K562 (cell line): ENCODE measurements around the gene PTPN12.
"Not testable (repeated sequence)": the region's sequence is repeated elsewhere in the genome, so short reads cannot be mapped to it uniquely, and the experiment has no call there.

Experiments
- CBX2 ChIP-seq: fragments of 200-600 bp; sonication (generic); IDR thresholded peaks from one replicate; pipeline ENCODE4 v1.6.1; 2012; ENCODE audit warnings: mild to moderate bottlenecking, low read length, inconsistent platforms; ENCODE audit not compliant: insufficient read depth, poor library complexity, severe bottlenecking
- COPS2 ChIP-seq: fragments of 450-650 bp; conservative IDR thresholded peaks from 2 replicates; pipeline ENCODE4 v1.6.1; 2016; ENCODE audit warnings: mild to moderate bottlenecking, moderate library complexity
- KLF10 ChIP-seq: fragments of 250-450 bp; sonication (Bioruptor Pico); IDR thresholded peaks from 2 replicates; pipeline ENCODE4 v1.6.1; 2021; ENCODE audit warnings: matching md5 sums
- NCOA6 ChIP-seq: fragments of 450-650 bp; IDR thresholded peaks from 2 replicates; pipeline ENCODE4 v1.6.1; 2017; ENCODE audit warnings: mild to moderate bottlenecking
- NEUROD1 ChIP-seq: fragments of 150-350 bp; IDR thresholded peaks from 2 replicates; pipeline ENCODE4 v1.6.1; 2014; ENCODE audit warnings: borderline replicate concordance, low read length, low read depth; ENCODE audit not compliant: partially characterized antibody
- RFX5 ChIP-seq: IDR thresholded peaks from 2 replicates; pipeline ENCODE4 v1.6.1; 2011; ENCODE audit warnings: low read depth, mild to moderate bottlenecking, improper control_type of control experiment, low read length
- SIX5 ChIP-seq, 2 experiments: IDR thresholded peaks; 2 replicates each; pipeline ENCODE4 v1.6.1; 2011; ENCODE audit warnings: low read length in 2 of 2, borderline replicate concordance in 1 of 2, low read depth in 1 of 2, mild to moderate bottlenecking in 1 of 2, moderate library complexity in 1 of 2; ENCODE audit not compliant: insufficient read depth in 1 of 2
- SREBF2 ChIP-seq: sonication (generic); formaldehyde crosslinking; IDR thresholded peaks from 2 replicates; pipeline ENCODE4 v1.4.0; 2020; ENCODE audit warnings: mild to moderate bottlenecking, missing genetic modification reagents
- ZNF668 ChIP-seq: fragments of 250-450 bp; sonication (Bioruptor Pico); IDR thresholded peaks from 2 replicates; pipeline ENCODE4 v1.8.0; 2022; ENCODE audit warnings: mild to moderate bottlenecking, inconsistent platforms
- TF ChIP-seq, protein P1 (sequence below), 3 experiments: IDR thresholded peaks in 2 of 3; conservative IDR thresholded peaks in 1 of 3; 2 replicates each; pipeline ENCODE4 v1.5.1; 2011 to 2012; ENCODE audit warnings: low read length in 3 of 3, mild to moderate bottlenecking in 3 of 3, control low read depth in 2 of 3, improper control_type of control experiment in 1 of 3, inconsistent platforms in 1 of 3, low read depth in 1 of 3, mixed read lengths in 1 of 3, moderate library complexity in 1 of 3; ENCODE audit not compliant: insufficient read depth in 2 of 3
- TF ChIP-seq, protein P2 (sequence below): fragments of 250-450 bp; sonication (Bioruptor Pico); IDR thresholded peaks from 2 replicates; pipeline ENCODE4 v1.4.0; 2020; ENCODE audit warnings: borderline replicate concordance

DNA sequence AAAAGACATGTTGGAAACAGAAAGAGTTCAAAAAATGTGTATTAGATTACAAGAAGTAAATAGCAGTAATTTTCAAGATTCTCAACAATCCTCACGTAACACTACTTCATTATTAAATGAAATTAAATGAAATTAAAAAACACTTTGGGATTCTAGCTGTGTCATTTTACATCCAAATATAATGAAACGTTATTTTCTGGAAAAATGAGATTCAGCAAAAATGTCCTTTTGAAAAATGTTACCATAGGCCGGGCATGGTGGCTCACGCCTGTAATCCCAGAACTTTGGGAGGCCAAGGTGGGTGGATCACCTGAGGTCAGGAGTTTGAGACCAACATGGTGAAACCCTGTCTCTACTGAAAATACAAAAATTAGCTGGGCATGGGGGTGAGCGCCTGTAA lies 15.6 kb upstream of the PTPN12 start:
- not testable (repeated sequence) for TF ChIP-seq COPS2; CBX2; SIX5 (IDR thresholded peaks at IDR 0.05; ENCODE audit: borderline replicate concordance in 1 of 2, insufficient read depth in 1 of 2, low read depth in 1 of 2, low read length in 2 of 2); KLF10 (CRISPR knock-in tag); RFX5; SREBF2 (CRISPR knock-in tag); NEUROD1; NCOA6; ZNF668 (CRISPR knock-in tag)
- TF ChIP-seq, protein P1, sequence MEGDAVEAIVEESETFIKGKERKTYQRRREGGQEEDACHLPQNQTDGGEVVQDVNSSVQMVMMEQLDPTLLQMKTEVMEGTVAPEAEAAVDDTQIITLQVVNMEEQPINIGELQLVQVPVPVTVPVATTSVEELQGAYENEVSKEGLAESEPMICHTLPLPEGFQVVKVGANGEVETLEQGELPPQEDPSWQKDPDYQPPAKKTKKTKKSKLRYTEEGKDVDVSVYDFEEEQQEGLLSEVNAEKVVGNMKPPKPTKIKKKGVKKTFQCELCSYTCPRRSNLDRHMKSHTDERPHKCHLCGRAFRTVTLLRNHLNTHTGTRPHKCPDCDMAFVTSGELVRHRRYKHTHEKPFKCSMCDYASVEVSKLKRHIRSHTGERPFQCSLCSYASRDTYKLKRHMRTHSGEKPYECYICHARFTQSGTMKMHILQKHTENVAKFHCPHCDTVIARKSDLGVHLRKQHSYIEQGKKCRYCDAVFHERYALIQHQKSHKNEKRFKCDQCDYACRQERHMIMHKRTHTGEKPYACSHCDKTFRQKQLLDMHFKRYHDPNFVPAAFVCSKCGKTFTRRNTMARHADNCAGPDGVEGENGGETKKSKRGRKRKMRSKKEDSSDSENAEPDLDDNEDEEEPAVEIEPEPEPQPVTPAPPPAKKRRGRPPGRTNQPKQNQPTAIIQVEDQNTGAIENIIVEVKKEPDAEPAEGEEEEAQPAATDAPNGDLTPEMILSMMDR (IDR thresholded peaks at IDR 0.05 in 2 of 3, conservative IDR thresholded peaks at IDR 0.05 in 1 of 3; ENCODE audit: insufficient read depth in 2 of 3, low read depth in 1 of 3, low read length in 3 of 3): not testable (repeated sequence)
- TF ChIP-seq, protein P2, sequence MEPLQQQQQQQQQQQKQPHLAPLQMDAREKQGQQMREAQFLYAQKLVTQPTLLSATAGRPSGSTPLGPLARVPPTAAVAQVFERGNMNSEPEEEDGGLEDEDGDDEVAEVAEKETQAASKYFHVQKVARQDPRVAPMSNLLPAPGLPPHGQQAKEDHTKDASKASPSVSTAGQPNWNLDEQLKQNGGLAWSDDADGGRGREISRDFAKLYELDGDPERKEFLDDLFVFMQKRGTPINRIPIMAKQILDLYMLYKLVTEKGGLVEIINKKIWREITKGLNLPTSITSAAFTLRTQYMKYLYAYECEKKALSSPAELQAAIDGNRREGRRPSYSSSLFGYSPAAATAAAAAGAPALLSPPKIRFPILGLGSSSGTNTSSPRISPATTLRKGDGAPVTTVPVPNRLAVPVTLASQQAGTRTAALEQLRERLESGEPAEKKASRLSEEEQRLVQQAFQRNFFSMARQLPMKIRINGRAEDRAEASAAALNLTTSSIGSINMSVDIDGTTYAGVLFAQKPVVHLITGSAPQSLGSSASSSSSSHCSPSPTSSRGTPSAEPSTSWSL: not testable (repeated sequence)
